Tongue (tissue), 2 donors: Measurements from ENCODE around the gene MAN1A2. TPM values are rescaled to one million over a fixed set of nuclear protein-coding genes. Genes with fewer than 3 reads are reported as not detected.
"Not testable (repeated sequence)": the region's sequence is repeated elsewhere in the genome, so short reads cannot be mapped to it uniquely, and the experiment has no call there.

ENCODE experiments used
- DNase-seq: peaks from one replicate; pipeline ENCODE4 v3.0.0-alpha.2; 2015
- total RNA-seq: library from RNA; depleted of rRNA; stranded (reverse); fragments of >200 nt; gene quantifications from one replicate; pipeline ENCODE4 v1.2.3, GENCODE V29; 2014

The MAN1A2 gene
- total RNA-seq, 1 donor from 2014 or later = 46.0 TPM

GRCh38 chr1:117403597-117403996 is 36.3 kb downstream of the MAN1A2 start:
- DNase-seq = no peak

- no peak for DNase-seq
These were observed 37.8 kb downstream of the MAN1A2 start for GRCh38 chr1:117405042-117405441.

- no peak for DNase-seq
These were observed 45.2 kb downstream of the MAN1A2 start for GRCh38 chr1:117412472-117412871.

- no peak for DNase-seq
These were observed 46.2 kb downstream of the MAN1A2 start for GRCh38 chr1:117413412-117413811.

- no peak for DNase-seq
These were observed 47.7 kb downstream of the MAN1A2 start for GRCh38 chr1:117414943-117415342.

- DNase-seq = no peak
These were observed 48.8 kb downstream of the MAN1A2 start for GRCh38 chr1:117416004-117416403.

- no peak for DNase-seq
These were observed 49.4 kb downstream of the MAN1A2 start for GRCh38 chr1:117416546-117417125.

GRCh38 chr1:117425050-117425734 is 57.9 kb downstream of the MAN1A2 start:
- no peak for DNase-seq

- no peak for DNase-seq
These were observed 60.0 kb downstream of the MAN1A2 start for GRCh38 chr1:117427297-117427696.

- no peak for DNase-seq
These were observed 66.7 kb downstream of the MAN1A2 start for GRCh38 chr1:117433943-117434342.

- no peak for DNase-seq
These were observed 69.3 kb downstream of the MAN1A2 start for GRCh38 chr1:117436513-117436912.

GRCh38 chr1:117447661-117448060 is 80.4 kb downstream of the MAN1A2 start:
- no peak for DNase-seq

GRCh38 chr1:117452216-117452615 is 85.0 kb downstream of the MAN1A2 start:
- DNase-seq = no peak

GRCh38 chr1:117453958-117454357 is 86.7 kb downstream of the MAN1A2 start:
- DNase-seq = no peak

GRCh38 chr1:117458410-117458809 is 91.2 kb downstream of the MAN1A2 start:
- not testable (repeated sequence) for DNase-seq

- DNase-seq = no peak
These were observed 99.5 kb downstream of the MAN1A2 start for GRCh38 chr1:117466761-117467160.

- DNase-seq = no peak
These were observed 100.1 kb downstream of the MAN1A2 start for GRCh38 chr1:117467336-117467735.

- no peak for DNase-seq
These were observed 105.8 kb downstream of the MAN1A2 start for GRCh38 chr1:117473063-117473462.

GRCh38 chr1:117475495-117475894 is 108.2 kb downstream of the MAN1A2 start:
- DNase-seq = not testable (repeated sequence)

- no peak for DNase-seq
These were observed 111.8 kb downstream of the MAN1A2 start for GRCh38 chr1:117479086-117479485.

GRCh38 chr1:117481410-117481809 is 114.2 kb downstream of the MAN1A2 start:
- no peak for DNase-seq

- no peak for DNase-seq
These were observed 126.7 kb downstream of the MAN1A2 start for GRCh38 chr1:117493906-117494305.

GRCh38 chr1:117495068-117495467 is 127.8 kb downstream of the MAN1A2 start:
- DNase-seq = no peak

- DNase-seq = no peak
These were observed 131.8 kb downstream of the MAN1A2 start for GRCh38 chr1:117499071-117499470.
